A673 (cell line): ENCODE data around the gene PHAF1.

Source experiments
- CTCF ChIP-seq: fragments of 300-800, 200-600 bp; sonication (generic); conservative IDR thresholded peaks from 2 replicates; pipeline ENCODE4 v1.5.1; 2017; ENCODE audit warnings: low read depth, mild to moderate bottlenecking, antibody characterized with exemption, low read length, moderate library complexity, mixed read lengths
- EZH2 ChIP-seq: fragments of 200-600 bp; sonication (generic); IDR thresholded peaks from 2 replicates; pipeline ENCODE4 v1.6.1; 2017; ENCODE audit warnings: borderline replicate concordance, low read depth, mild to moderate bottlenecking, mixed read lengths, antibody characterized with exemption, low read length; ENCODE audit not compliant: poor library complexity, severe bottlenecking

- TF ChIP-seq CTCF, result no peak
- TF ChIP-seq EZH2, result no peak
These were observed 38.2 kb upstream of the PHAF1 start for GRCh38 chr16:67071476-67072048.
